ENCODE measurements around the gene XK. TPM values are rescaled to one million over a fixed set of nuclear protein-coding genes. Genes with fewer than 3 reads are reported as not detected.

Gene XK
- total RNA-seq, 2 experiments from 2014 or later: not detected

DNA sequence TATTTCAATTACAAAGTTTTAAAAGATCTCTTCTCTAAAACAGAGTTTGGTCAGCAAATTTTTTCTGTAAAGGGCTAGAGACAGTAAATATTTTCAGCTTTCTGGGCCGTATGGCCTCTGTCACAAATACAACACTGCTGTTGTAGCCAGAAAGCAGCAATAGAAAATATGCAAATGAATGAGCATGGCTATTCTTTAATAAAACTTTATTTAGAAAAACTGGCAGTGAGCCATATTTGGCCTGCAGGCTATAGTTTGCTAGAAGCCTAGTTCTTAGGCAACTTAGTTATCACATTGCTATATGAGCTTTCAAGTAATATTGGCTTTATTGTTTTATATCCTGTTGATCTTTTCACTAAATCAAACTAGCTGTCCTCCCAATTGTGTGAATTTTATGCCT is 26.5 kb upstream of the XK start:
- H3K4me3 Mint-ChIP-seq: no peak overlapping the region
- H3K27ac Mint-ChIP-seq: no peak overlapping the region
- CTCF ChIA-PET: no interaction called here
- DNase-seq: no peak
- no peaks in the 10 kb centered on the region for H3K4me1 Mint-ChIP-seq (ENCODE audit: low read depth)
- H3K27me3 Mint-ChIP-seq (ENCODE audit: low read depth): no peaks in the 10 kb centered on the region
- no peaks in the 10 kb centered on the region for H3K36me3 Mint-ChIP-seq (ENCODE audit: low read depth)
- intact Hi-C loops (cut with micrococcal nuclease): no loop called here
- no peaks in the 10 kb centered on the region for H3K9me3 Mint-ChIP-seq

DNA sequence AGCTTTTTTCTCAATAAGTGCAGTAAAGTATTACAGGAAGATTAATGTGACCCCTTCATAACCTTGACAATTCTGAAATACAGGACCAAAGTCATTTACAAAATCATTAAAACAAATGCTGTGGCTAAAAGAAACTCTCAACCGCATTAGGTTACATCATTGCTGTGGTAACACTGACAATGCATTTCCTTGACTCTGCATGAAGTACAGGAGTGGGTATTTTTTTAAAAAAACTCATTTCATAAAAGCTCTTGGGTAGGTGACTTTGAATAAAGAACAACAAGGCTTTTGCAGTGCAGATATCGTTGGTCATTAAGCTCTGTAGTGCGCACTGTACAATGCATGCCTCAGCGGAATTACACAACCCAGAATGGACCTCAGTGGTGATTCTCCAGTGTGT is 23.4 kb upstream of the XK start:
- Mint-ChIP-seq H3K27me3 (ENCODE audit: low read depth) (no peaks in the 10 kb centered on the region), H3K4me1 (ENCODE audit: low read depth) (no peaks in the 10 kb centered on the region), H3K4me3 (no peak overlapping the region), H3K36me3 (ENCODE audit: low read depth) (no peaks in the 10 kb centered on the region), H3K9me3 (no peaks in the 10 kb centered on the region), H3K27ac (no peak overlapping the region)
- no peak for DNase-seq
- intact Hi-C loops (cut with micrococcal nuclease): loop anchor here (10.0 kb wide), 1 partner anchor 47 kb away; no protein-coding TSS in a partner anchor
- CTCF ChIA-PET: interaction anchor here (0.6 kb wide), 1 partner anchor 83 kb away, joined by 3 read pairs; no protein-coding TSS in a partner anchor

DNA sequence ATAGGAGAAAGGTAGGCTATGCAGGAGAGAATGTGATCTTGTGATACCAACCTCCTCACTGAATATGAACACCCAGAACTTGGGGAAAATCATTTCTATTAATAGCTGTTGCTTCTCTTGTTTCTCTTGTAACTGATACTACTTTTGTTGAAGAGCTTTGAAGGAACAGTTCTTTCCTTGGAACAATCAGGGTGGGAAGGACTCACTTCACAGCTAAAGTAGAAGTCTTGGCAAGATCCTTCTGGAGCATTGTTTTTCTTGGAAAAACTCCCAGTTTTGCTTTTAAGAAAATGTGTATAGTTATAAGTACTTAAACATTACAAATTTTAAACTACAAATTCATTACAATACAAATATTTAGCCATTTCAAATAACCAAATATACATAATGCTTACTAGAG is 19.1 kb upstream of the XK start:
- intact Hi-C loops (cut with micrococcal nuclease): loop anchor here (10.0 kb wide), 1 partner anchor 52 kb away; no protein-coding TSS in a partner anchor
- CTCF ChIA-PET: no interaction called here
- no peaks in the 10 kb centered on the region for H3K4me1 Mint-ChIP-seq (ENCODE audit: low read depth)
- no peaks in the 10 kb centered on the region for H3K27me3 Mint-ChIP-seq (ENCODE audit: low read depth)
- H3K9me3 Mint-ChIP-seq: no peaks in the 10 kb centered on the region
- no peak overlapping the region for H3K27ac Mint-ChIP-seq
- H3K4me3 Mint-ChIP-seq: no peak overlapping the region
- no peak for DNase-seq
- no peaks in the 10 kb centered on the region for H3K36me3 Mint-ChIP-seq (ENCODE audit: low read depth)

DNA sequence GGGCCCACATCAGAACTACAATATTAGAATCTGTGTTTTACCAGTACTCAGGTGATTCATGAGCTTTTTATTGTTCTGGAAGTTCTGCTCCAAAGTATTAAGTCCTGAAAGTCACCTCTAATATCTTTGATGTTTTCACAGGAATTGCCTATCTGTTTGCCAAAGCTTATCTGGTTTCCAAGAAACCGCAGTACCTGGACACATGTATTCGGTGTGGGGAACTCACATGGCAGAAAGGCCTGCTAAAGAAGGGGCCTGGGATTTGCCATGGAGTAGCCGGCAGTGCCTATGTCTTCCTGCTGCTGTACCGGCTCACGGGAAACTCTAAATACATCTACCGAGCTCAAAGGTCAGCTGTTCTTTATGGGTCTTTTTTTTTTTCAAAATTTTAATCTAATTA is 18.4 kb upstream of the XK start:
- DNase-seq: no peak
- H3K27ac Mint-ChIP-seq: no peak overlapping the region

DNA sequence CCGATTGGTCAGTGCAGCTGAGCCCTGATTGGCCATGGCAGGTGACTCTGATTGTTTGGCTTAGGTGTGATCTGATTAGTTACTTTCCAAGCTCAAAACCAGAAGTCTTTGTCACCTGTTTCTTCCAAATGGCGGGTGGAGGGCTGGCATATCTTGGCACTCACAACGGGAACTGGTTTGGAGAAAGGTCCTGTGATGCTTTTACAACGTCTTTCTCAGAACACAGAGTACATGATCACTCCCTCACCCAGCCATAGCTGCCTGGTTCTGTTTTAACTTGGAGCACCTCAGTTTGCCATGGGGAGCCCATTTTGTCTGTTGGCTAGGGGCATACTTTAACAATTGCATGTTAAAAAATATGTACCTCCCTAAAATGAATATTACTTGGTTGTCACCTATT is 13.0 kb upstream of the XK start:
- no peak for DNase-seq
- CTCF ChIA-PET: no interaction called here
- Mint-ChIP-seq H3K9me3 (no peaks in the 10 kb centered on the region), H3K27me3 (ENCODE audit: low read depth) (no peaks in the 10 kb centered on the region), H3K27ac (no peak overlapping the region), H3K36me3 (ENCODE audit: low read depth) (no peaks in the 10 kb centered on the region), H3K4me1 (ENCODE audit: low read depth) (no peaks in the 10 kb centered on the region), H3K4me3 (no peak overlapping the region)
- intact Hi-C loops (cut with micrococcal nuclease): no loop called here

More for the DNA sequence above, 18.4 kb upstream of the XK start:
- CTCF ChIA-PET: no interaction called here
- H3K4me1 Mint-ChIP-seq (ENCODE audit: low read depth): no peaks in the 10 kb centered on the region
- H3K27me3 Mint-ChIP-seq (ENCODE audit: low read depth): no peaks in the 10 kb centered on the region
- H3K9me3 Mint-ChIP-seq: no peaks in the 10 kb centered on the region
- intact Hi-C loops (cut with micrococcal nuclease): loop anchor here (10.0 kb wide), 1 partner anchor 52 kb away; no protein-coding TSS in a partner anchor
- no peak overlapping the region for H3K4me3 Mint-ChIP-seq
- H3K36me3 Mint-ChIP-seq (ENCODE audit: low read depth): no peaks in the 10 kb centered on the region

DNA sequence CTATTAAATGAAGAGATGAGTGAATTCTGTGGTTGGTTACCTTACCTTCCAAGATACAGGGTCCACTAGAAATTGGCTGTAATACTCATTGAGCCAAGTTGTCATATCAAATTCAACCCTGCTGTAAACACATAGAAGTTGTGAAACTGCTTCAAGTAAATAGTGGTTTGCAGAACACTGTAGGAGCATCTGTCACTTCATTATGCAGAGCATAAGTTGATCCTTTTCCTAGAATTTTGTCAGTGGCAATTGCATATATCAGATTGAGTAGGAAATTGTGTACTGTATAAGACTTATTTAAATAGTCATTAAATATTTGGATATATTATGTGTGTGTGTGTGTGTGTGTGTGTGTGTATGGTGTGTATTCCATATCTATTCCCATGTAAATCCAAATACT is 8.8 kb upstream of the XK start:
- no peaks in the 10 kb centered on the region for H3K4me1 Mint-ChIP-seq (ENCODE audit: low read depth)
- no peak overlapping the region for H3K27ac Mint-ChIP-seq
- no peaks in the 10 kb centered on the region for H3K9me3 Mint-ChIP-seq
- H3K27me3 Mint-ChIP-seq (ENCODE audit: low read depth): no peaks in the 10 kb centered on the region
- intact Hi-C loops (cut with micrococcal nuclease): no loop called here
- DNase-seq: no peak
- CTCF ChIA-PET: no interaction called here
- no peak overlapping the region for H3K4me3 Mint-ChIP-seq
- no peaks in the 10 kb centered on the region for H3K36me3 Mint-ChIP-seq (ENCODE audit: low read depth)

DNA sequence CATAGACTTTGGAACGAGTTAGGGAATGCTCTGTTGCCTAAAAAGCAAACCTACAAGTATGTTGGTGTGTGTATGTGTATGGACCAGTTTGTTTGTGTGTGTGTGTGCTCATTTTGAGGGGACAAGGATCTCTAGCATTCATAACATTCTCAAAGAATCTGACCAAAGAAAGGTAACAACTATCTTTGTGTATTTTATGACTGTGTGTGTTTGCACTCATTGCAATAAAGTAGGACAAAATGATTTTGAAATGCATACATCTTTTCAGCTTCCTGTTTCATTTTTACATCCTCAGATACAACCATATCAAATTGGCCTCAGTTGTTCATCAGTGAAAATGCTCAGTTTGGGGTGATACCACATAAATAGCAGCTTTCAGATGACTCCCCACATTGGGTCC is 8.3 kb upstream of the XK start:
- Mint-ChIP-seq H3K4me1 (ENCODE audit: low read depth) (no peaks in the 10 kb centered on the region), H3K4me3 (no peak overlapping the region), H3K36me3 (ENCODE audit: low read depth) (no peaks in the 10 kb centered on the region), H3K27ac (no peak overlapping the region), H3K27me3 (ENCODE audit: low read depth) (no peaks in the 10 kb centered on the region), H3K9me3 (no peaks in the 10 kb centered on the region)
- CTCF ChIA-PET: no interaction called here
- intact Hi-C loops (cut with micrococcal nuclease): no loop called here
- no peak for DNase-seq

DNA sequence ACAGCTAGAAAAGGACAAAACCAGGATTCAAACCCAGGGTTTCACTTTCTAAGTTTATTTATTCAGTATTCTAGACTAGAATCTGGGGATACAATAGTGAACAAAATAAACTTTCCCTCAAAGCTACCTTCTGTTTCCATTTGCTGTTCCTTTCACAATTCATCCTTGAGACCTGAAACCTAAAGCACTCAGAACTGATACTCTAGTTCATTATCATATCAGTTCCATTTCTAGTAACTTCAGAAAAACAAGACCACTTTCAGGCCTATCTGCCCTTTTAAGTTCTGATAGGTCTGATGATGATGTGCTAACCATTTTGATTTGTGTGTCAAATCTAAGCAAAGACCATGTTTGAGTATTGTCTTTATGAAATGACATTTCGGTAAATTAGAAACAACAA is 7.8 kb upstream of the XK start:
- Mint-ChIP-seq H3K4me1 (ENCODE audit: low read depth) (no peaks in the 10 kb centered on the region), H3K4me3 (no peak overlapping the region), H3K9me3 (no peaks in the 10 kb centered on the region), H3K27ac (no peak overlapping the region), H3K36me3 (ENCODE audit: low read depth) (no peaks in the 10 kb centered on the region), H3K27me3 (ENCODE audit: low read depth) (no peaks in the 10 kb centered on the region)
- CTCF ChIA-PET: no interaction called here
- intact Hi-C loops (cut with micrococcal nuclease): no loop called here
- no peak for DNase-seq

DNA sequence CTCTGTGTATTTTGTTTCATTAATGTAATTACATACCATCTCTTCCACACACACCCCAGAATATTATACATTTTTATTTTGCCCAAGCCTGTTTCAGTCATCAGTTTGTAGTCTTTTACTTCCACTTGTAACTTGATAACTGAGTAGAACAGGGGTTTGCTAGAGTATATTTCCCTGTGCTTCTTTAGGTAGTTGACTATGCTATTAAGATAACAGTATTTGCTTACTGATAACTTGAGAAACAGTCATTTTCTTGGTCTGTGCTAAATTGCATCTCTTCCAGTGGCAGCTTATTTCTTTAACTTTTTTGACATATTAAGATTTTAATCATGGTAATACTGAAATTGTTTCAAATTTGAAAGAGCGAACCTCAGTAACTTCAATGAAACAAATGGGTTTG is 7.0 kb upstream of the XK start:
- CTCF ChIA-PET: no interaction called here
- intact Hi-C loops (cut with micrococcal nuclease): no loop called here
- no peak for DNase-seq
- no peak overlapping the region for H3K27ac Mint-ChIP-seq
- no peak overlapping the region for H3K4me3 Mint-ChIP-seq
- H3K36me3 Mint-ChIP-seq (ENCODE audit: low read depth): no peaks in the 10 kb centered on the region
- no peaks in the 10 kb centered on the region for H3K4me1 Mint-ChIP-seq (ENCODE audit: low read depth)
- H3K9me3 Mint-ChIP-seq: no peaks in the 10 kb centered on the region
- no peaks in the 10 kb centered on the region for H3K27me3 Mint-ChIP-seq (ENCODE audit: low read depth)

DNA sequence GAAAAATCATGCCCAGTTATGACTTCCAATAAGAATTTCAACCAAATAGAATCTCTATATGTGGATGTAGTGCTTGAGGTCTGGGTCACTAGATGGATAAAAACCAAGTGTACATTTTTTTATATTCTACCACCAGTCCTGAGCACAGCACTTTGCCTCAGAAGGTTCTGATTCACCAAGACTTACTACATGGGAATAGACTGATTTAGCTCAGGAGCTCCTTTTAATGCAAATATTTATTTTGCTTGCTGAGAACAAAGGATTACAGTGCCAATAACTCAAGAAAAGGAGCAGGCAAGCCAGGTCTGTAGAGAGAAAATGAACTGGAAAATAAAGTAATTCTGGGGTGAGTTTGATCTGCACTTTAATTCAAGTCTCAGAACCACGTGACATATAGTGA is 6.4 kb upstream of the XK start:
- no peaks in the 10 kb centered on the region for H3K36me3 Mint-ChIP-seq (ENCODE audit: low read depth)
- H3K4me3 Mint-ChIP-seq: no peak overlapping the region
- no peaks in the 10 kb centered on the region for H3K4me1 Mint-ChIP-seq (ENCODE audit: low read depth)
- CTCF ChIA-PET: no interaction called here
- DNase-seq: no peak
- no peaks in the 10 kb centered on the region for H3K27me3 Mint-ChIP-seq (ENCODE audit: low read depth)
- no peak overlapping the region for H3K27ac Mint-ChIP-seq
- intact Hi-C loops (cut with micrococcal nuclease): no loop called here
- H3K9me3 Mint-ChIP-seq: no peaks in the 10 kb centered on the region

DNA sequence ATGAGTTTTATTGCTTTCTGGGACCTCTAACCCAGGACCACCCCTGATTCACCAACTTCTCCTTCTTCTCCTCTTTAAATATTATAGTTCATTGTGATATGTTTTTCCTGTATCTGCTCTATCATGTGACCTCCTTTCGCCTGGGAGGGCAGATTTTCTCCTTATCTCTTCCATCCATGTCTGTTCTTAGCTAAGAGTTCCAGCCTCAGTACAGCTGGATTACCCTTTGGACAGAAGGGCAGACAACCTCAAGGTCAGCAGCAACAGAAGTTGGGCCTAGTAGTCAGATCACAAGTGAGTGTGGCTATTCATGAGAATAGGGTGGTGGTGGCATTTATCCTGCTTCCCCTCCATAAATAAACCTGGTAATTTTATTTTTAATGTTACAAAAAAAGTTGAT is 5.7 kb upstream of the XK start:
- no peak for DNase-seq
- H3K4me3 Mint-ChIP-seq: no peak overlapping the region
- H3K27me3 Mint-ChIP-seq (ENCODE audit: low read depth): no peaks in the 10 kb centered on the region
- H3K9me3 Mint-ChIP-seq: no peaks in the 10 kb centered on the region
- no peaks in the 10 kb centered on the region for H3K36me3 Mint-ChIP-seq (ENCODE audit: low read depth)
- no peaks in the 10 kb centered on the region for H3K4me1 Mint-ChIP-seq (ENCODE audit: low read depth)
- no peak overlapping the region for H3K27ac Mint-ChIP-seq
- CTCF ChIA-PET: no interaction called here
- intact Hi-C loops (cut with micrococcal nuclease): no loop called here

DNA sequence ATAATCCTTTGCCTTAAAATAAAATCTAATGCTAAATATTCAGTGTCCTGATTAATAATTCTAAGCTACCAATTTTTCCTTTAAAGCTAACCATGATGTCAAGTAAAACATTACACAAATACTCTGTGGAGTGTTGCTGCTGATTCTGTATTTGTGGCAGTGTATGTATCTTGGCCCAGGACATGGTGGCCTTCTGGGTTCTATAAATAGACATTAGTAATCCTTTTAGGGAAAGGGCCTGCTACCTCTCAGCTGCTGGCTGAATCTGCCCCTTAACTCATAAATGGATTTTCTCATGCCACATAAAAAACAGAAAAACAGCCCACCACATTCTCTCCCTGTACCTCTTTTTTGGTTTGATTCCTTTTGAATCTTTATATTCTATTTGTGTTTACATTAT is 1.2 kb upstream of the XK start:
- Mint-ChIP-seq H3K36me3 (ENCODE audit: low read depth) (no peaks in the 10 kb centered on the region), H3K27me3 (ENCODE audit: low read depth) (no peaks in the 10 kb centered on the region), H3K27ac (no peak overlapping the region), H3K4me1 (ENCODE audit: low read depth) (no peaks in the 10 kb centered on the region), H3K4me3 (no peak overlapping the region), H3K9me3 (no peaks in the 10 kb centered on the region)
- intact Hi-C loops (cut with micrococcal nuclease): no loop called here
- no peak for DNase-seq
- CTCF ChIA-PET: no interaction called here

DNA sequence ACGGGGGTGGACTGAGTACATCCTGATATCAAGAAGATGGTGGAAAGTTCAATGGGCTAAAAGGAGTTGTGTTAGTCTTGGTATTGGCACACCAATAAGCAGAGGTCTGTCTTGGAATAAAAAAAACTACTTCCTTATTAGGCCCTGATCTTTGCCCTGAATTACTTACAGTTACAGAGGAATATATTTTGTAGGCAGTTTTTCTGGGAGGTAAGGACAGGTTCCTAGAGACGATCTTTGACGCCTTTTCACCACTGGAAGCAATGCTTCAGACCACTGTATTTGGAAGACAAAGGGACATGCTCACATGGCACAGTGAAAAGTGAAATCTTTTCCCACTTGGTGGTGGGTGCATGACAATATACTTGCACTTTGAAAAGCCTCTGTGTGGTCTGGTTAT is 618 bp upstream of the XK start:
- Mint-ChIP-seq H3K27ac (no peak overlapping the region), H3K4me1 (ENCODE audit: low read depth) (no peaks in the 10 kb centered on the region), H3K27me3 (ENCODE audit: low read depth) (no peaks in the 10 kb centered on the region), H3K36me3 (ENCODE audit: low read depth) (no peaks in the 10 kb centered on the region), H3K4me3 (no peak overlapping the region), H3K9me3 (no peaks in the 10 kb centered on the region)
- CTCF ChIA-PET: no interaction called here
- DNase-seq: no peak
- intact Hi-C loops (cut with micrococcal nuclease): no loop called here

DNA sequence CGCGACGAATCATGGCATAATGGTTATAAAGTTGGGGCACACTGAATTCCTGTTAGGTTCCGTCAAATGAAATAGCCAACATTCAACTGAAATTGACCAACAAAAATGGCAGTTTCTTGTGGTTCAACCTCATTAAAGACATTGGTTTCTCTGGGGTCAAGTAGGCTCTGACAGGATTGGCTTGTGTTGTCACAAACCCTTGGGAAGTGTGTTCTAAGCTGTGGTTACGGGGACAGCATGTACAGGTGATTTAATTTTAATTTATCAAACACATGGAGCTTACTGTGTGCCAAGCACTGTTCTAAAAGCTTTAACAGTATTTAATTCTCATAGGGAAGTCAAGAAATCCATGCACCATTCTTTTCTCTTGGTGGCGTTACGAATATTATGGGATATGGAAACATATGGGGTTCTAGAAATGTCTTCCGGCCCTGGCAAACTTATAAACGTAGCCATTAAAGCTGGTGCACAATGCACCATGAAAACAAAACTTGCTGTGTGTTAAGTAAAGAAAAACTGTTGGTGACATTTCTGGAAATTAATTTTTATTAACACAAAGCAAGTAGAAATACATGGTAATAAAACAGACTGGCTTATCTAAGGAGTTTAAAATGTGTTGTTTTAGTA is 891 bp downstream of the XK start:
- H3K4me3 Mint-ChIP-seq: peak overlapping the region; percentile 57
- H3K27me3 Mint-ChIP-seq (ENCODE audit: low read depth): no peaks in the 10 kb centered on the region
- DNase-seq: no peak
- no peaks in the 10 kb centered on the region for H3K36me3 Mint-ChIP-seq (ENCODE audit: low read depth)
- no peaks in the 10 kb centered on the region for H3K9me3 Mint-ChIP-seq
- CTCF ChIA-PET: no interaction called here
- H3K27ac Mint-ChIP-seq: no peak overlapping the region
- no peaks in the 10 kb centered on the region for H3K4me1 Mint-ChIP-seq (ENCODE audit: low read depth)
- intact Hi-C loops (cut with micrococcal nuclease): no loop called here
